Mesenchymal stem cell (in vitro differentiated cells and primary cell): ENCODE data around the gene NDUFB11.
"Not testable (repeated sequence)": the region's sequence is repeated elsewhere in the genome, so short reads cannot be mapped to it uniquely, and the experiment has no call there.

Source experiments
- DNase-seq: peaks from one replicate; pipeline ENCODE4 v3.0.0-alpha.2; 2013
- H2AFZ ChIP-seq: one replicate; pipeline ENCODE4 v1.6.1; 2013; ENCODE audit warnings: low read depth, mild to moderate bottlenecking, control low read depth, inconsistent platforms, low read length, moderate library complexity
- H2AK5ac ChIP-seq: 2 replicates; pipeline ENCODE4 v1.6.1; 2013; ENCODE audit warnings: low read length, moderate library complexity, mild to moderate bottlenecking, inconsistent platforms; ENCODE audit not compliant: severe bottlenecking
- H2BK120ac ChIP-seq: one replicate; pipeline ENCODE4 v1.6.1; 2013; ENCODE audit warnings: low read depth, mild to moderate bottlenecking, inconsistent platforms, low read length, moderate library complexity
- H2BK12ac ChIP-seq, 2 experiments: one replicate each; pipeline ENCODE4 v1.6.1; 2013; ENCODE audit warnings: inconsistent platforms in 2 of 2, low read length in 2 of 2, mild to moderate bottlenecking in 2 of 2, moderate library complexity in 2 of 2, control low read depth in 1 of 2
- H2BK15ac ChIP-seq: one replicate; pipeline ENCODE4 v1.6.1; 2013; ENCODE audit warnings: mild to moderate bottlenecking, low read depth, inconsistent platforms; ENCODE audit not compliant: poor library complexity, severe bottlenecking
- H2BK5ac ChIP-seq: 2 replicates; pipeline ENCODE4 v1.6.1; 2013; ENCODE audit warnings: low read depth, mild to moderate bottlenecking, low read length, control low read depth, inconsistent platforms; ENCODE audit not compliant: poor library complexity, severe bottlenecking
- H3K14ac ChIP-seq, 2 experiments: one replicate each; pipeline ENCODE4 v1.6.1; 2013; ENCODE audit warnings: inconsistent platforms in 2 of 2, low read length in 2 of 2, control low read depth in 1 of 2, mild to moderate bottlenecking in 1 of 2, moderate library complexity in 1 of 2
- H3K18ac ChIP-seq, 2 experiments: one replicate each; pipeline ENCODE4 v1.6.1; 2013; ENCODE audit warnings: inconsistent platforms in 2 of 2, low read length in 2 of 2, control low read depth in 1 of 2, low read depth in 1 of 2, mild to moderate bottlenecking in 1 of 2
- H3K23ac ChIP-seq, 2 experiments: one replicate each; pipeline ENCODE4 v1.6.1; 2013; ENCODE audit warnings: inconsistent platforms in 2 of 2, low read length in 2 of 2, mild to moderate bottlenecking in 2 of 2, moderate library complexity in 2 of 2, control low read depth in 1 of 2
- H3K27ac ChIP-seq: 2 replicates; pipeline ENCODE4 v1.5.1; 2013; ENCODE audit warnings: mild to moderate bottlenecking, moderate library complexity, low read length, control low read depth, inconsistent platforms; ENCODE audit not compliant: poor library complexity, severe bottlenecking
- H3K27me3 ChIP-seq, 2 experiments: 2 replicates each; pipeline versions ENCODE4 v1.6.1 to v1.7.0; 2013; ENCODE audit warnings: low read length in 2 of 2, mild to moderate bottlenecking in 2 of 2, moderate library complexity in 2 of 2, control low read depth in 1 of 2, inconsistent platforms in 1 of 2; ENCODE audit not compliant: control insufficient read depth in 1 of 2, insufficient read depth in 1 of 2
- H3K36me3 ChIP-seq, 2 experiments: 2 replicates each; pipeline versions ENCODE4 v1.6.1 to v1.7.0; 2013; ENCODE audit warnings: low read length in 2 of 2, control low read depth in 1 of 2, inconsistent platforms in 1 of 2, low read depth in 1 of 2, mild to moderate bottlenecking in 1 of 2; ENCODE audit not compliant: insufficient read depth in 2 of 2, control insufficient read depth in 1 of 2
- H3K4ac ChIP-seq, 2 experiments: one replicate each; pipeline ENCODE4 v1.6.1; 2013; ENCODE audit warnings: inconsistent platforms in 2 of 2, low read length in 2 of 2, mild to moderate bottlenecking in 2 of 2, moderate library complexity in 2 of 2, control low read depth in 1 of 2, low read depth in 1 of 2
- H3K4me1 ChIP-seq: 2 replicates; pipeline ENCODE4 v1.6.1; 2013; ENCODE audit warnings: low read depth, low read length, control low read depth; ENCODE audit not compliant: control insufficient read depth, insufficient read depth
- H3K4me2 ChIP-seq: 2 replicates; pipeline ENCODE4 v1.6.1; 2013; ENCODE audit warnings: low read length, mild to moderate bottlenecking, inconsistent platforms; ENCODE audit not compliant: poor library complexity, severe bottlenecking
- H3K4me3 ChIP-seq, 2 experiments: 2 replicates each; pipeline versions ENCODE4 v1.5.1 to v1.7.0; 2013; ENCODE audit warnings: low read length in 2 of 2, mild to moderate bottlenecking in 2 of 2, control low read depth in 1 of 2, low read depth in 1 of 2; ENCODE audit not compliant: insufficient read depth in 1 of 2
- H3K79me1 ChIP-seq: replicated peaks from 2 replicates; pipeline ENCODE4 v1.6.1; 2013; ENCODE audit warnings: mild to moderate bottlenecking, control low read depth, low read length, inconsistent platforms; ENCODE audit not compliant: poor library complexity, severe bottlenecking
- H3K9ac ChIP-seq: 2 replicates; pipeline ENCODE4 v1.7.0; 2013; ENCODE audit warnings: mild to moderate bottlenecking, low read length, moderate library complexity
- H3K9me3 ChIP-seq: 2 replicates; pipeline ENCODE4 v1.7.0; 2013; ENCODE audit warnings: mild to moderate bottlenecking, low read length; ENCODE audit not compliant: control insufficient read depth
- H4K8ac ChIP-seq: one replicate; pipeline ENCODE4 v1.6.1; 2013; ENCODE audit warnings: inconsistent platforms, mild to moderate bottlenecking, low read length, moderate library complexity
- H4K91ac ChIP-seq: one replicate; pipeline ENCODE4 v1.6.1; 2013; ENCODE audit warnings: mild to moderate bottlenecking, low read length, inconsistent platforms
- WGBS: methylation state at CpG from one replicate; pipeline ENCODE4 v1.1.7; 2013; ENCODE audit warnings: mixed read lengths; 5-methylcytosine and 5-hydroxymethylcytosine counted together

Gene NDUFB11

GRCh38 chrX:47116551-47117110 is 27.9 kb downstream of the NDUFB11 start:
- H3K27ac ChIP-seq, H4K8ac ChIP-seq, H2BK120ac ChIP-seq, H3K4ac ChIP-seq, H2AK5ac ChIP-seq, H3K9ac ChIP-seq, H2BK15ac ChIP-seq, H3K18ac ChIP-seq, DNase-seq, H3K14ac ChIP-seq, H3K4me2 ChIP-seq, H3K4me3 ChIP-seq, H2BK5ac ChIP-seq, H3K36me3 ChIP-seq, H3K23ac ChIP-seq, H3K9me3 ChIP-seq, H2BK12ac ChIP-seq, H4K91ac ChIP-seq, H3K4me1 ChIP-seq, H2AFZ ChIP-seq, H3K79me1 ChIP-seq: not testable (repeated sequence)
- peaks cover 0 to 19% of the 10 kb centered on the region in 2 experiments for H3K27me3 ChIP-seq
- 94% methylated on average over 7 of the region's 7 CpGs for WGBS

- Histone ChIP-seq H3K27me3 (peaks cover 0 to 16% of the 10 kb centered on the region in 2 experiments), H4K8ac (no peak overlapping the region), H3K23ac (no peak overlapping the region), H2BK15ac (no peak overlapping the region), H2BK120ac (no peak overlapping the region), H3K9ac (no peak overlapping the region), H3K27ac (no peak overlapping the region), H2BK5ac (no peak overlapping the region), H3K4me2 (no peak overlapping the region), H3K4ac (no peak overlapping the region), H3K9me3 (no peaks in the 10 kb centered on the region), H4K91ac (no peak overlapping the region), H3K4me1 (no peaks in the 10 kb centered on the region), H3K18ac (no peak overlapping the region), H3K36me3 (no peaks in the 10 kb centered on the region), H3K4me3 (no peak overlapping the region), H3K14ac (no peak overlapping the region), H2BK12ac (no peak overlapping the region), H2AFZ (no peak overlapping the region), H3K79me1 (no peaks in the 10 kb centered on the region), H2AK5ac (no peak overlapping the region)
- DNase-seq: no peak
- WGBS: 82% methylated on average over 9 of the region's 9 CpGs
Observed at GRCh38 chrX:47112316-47112954, 32.1 kb downstream of the NDUFB11 start.

- not testable (repeated sequence) for H3K4me3 ChIP-seq, H3K9me3 ChIP-seq, H3K79me1 ChIP-seq, H3K4ac ChIP-seq, H3K9ac ChIP-seq, H3K4me2 ChIP-seq, H3K36me3 ChIP-seq, H2BK5ac ChIP-seq, H3K27ac ChIP-seq, H2BK12ac ChIP-seq, H4K8ac ChIP-seq, H3K18ac ChIP-seq, H2BK120ac ChIP-seq, DNase-seq, H3K4me1 ChIP-seq, H2AK5ac ChIP-seq, H4K91ac ChIP-seq, H2BK15ac ChIP-seq, H3K23ac ChIP-seq, H2AFZ ChIP-seq, H3K14ac ChIP-seq
- 96% methylated on average over 17 of the region's 40 CpGs for WGBS
- peaks cover 0 to 21% of the 10 kb centered on the region in 2 experiments for H3K27me3 ChIP-seq
Observed at GRCh38 chrX:47110936-47111615, 33.4 kb downstream of the NDUFB11 start.

- no peaks in the 10 kb centered on the region for H3K4me1 ChIP-seq
- no peak overlapping the region for H2AFZ ChIP-seq
- H3K36me3 ChIP-seq: no peaks in the 10 kb centered on the region
- H3K4me3 ChIP-seq: no peak overlapping the region
- WGBS: 0% methylated on average over 1 of the region's 4 CpGs
- no peaks in the 10 kb centered on the region for H3K79me1 ChIP-seq
- no peak overlapping the region for H4K8ac ChIP-seq
- H3K23ac ChIP-seq: no peak overlapping the region
- H3K27ac ChIP-seq: no peak overlapping the region
- H3K14ac ChIP-seq: no peak overlapping the region
- no peak overlapping the region for H3K4me2 ChIP-seq
- no peak overlapping the region for H2AK5ac ChIP-seq
- H3K18ac ChIP-seq: no peak overlapping the region
- H3K27me3 ChIP-seq: peaks cover 0 to 28% of the 10 kb centered on the region in 2 experiments
- H2BK15ac ChIP-seq: no peak overlapping the region
- no peak overlapping the region for H4K91ac ChIP-seq
- no peak overlapping the region for H3K4ac ChIP-seq
- DNase-seq: no peak
- H2BK120ac ChIP-seq: no peak overlapping the region
- no peak overlapping the region for H3K9ac ChIP-seq
- no peaks in the 10 kb centered on the region for H3K9me3 ChIP-seq
- no peak overlapping the region for H2BK12ac ChIP-seq
- no peak overlapping the region for H2BK5ac ChIP-seq
Observed at GRCh38 chrX:47101206-47101605, 43.3 kb downstream of the NDUFB11 start.
